Gastroesophageal sphincter (tissue), 3 donors: ENCODE measurements around the gene REPS1.

Experiments used
- CTCF ChIP-seq, 4 experiments: fragments of 200-600 bp in 2 of 4; fragments of 450-650 bp in 2 of 4; sonication (generic) in 1 of 4; IDR thresholded peaks; one replicate each; pipeline ENCODE4 v1.5.1; 2017 to 2019; ENCODE audit warnings: antibody characterized with exemption in 4 of 4, mild to moderate bottlenecking in 2 of 4, moderate library complexity in 2 of 4
- EP300 ChIP-seq: sonication (generic); formaldehyde crosslinking; IDR thresholded peaks from one replicate; pipeline ENCODE4 v1.6.1; 2017; ENCODE audit warnings: antibody characterized with exemption, mild to moderate bottlenecking
- POLR2A ChIP-seq, 2 donors: fragments of 450-650 bp; IDR thresholded peaks; one replicate each; pipeline ENCODE4 v1.6.1; 2017; ENCODE audit warnings: antibody characterized with exemption in 2 of 2, mild to moderate bottlenecking in 2 of 2, moderate library complexity in 1 of 2
- POLR2AphosphoS5 ChIP-seq: sonication (generic); formaldehyde crosslinking; IDR thresholded peaks from one replicate; pipeline ENCODE4 v1.6.1; 2017; ENCODE audit warnings: antibody characterized with exemption

GRCh38 chr6:138907167-138907566 is 80.9 kb downstream of the REPS1 start:
- no peak for TF ChIP-seq CTCF (IDR thresholded peaks at IDR 0.05)
- TF ChIP-seq POLR2A (IDR thresholded peaks at IDR 0.05): no peak
- TF ChIP-seq POLR2AphosphoS5: no peak
- TF ChIP-seq EP300: no peak
